Activated naive CD4-positive, alpha-beta T cell treated with anti-CD3 and anti-CD28 coated beads, Interleukin-2, amount 10 ng/mL, durations not matched to agents 7 days and 5 days (primary cell): Measurements from ENCODE around the gene ADAM10.

Experiments
- CTCF ChIA-PET: fragments of 350-600 bp; sonication (Branson Sonifier 250); formaldehyde crosslinking; loops from one replicate; lab custom pipeline; 2021; ENCODE audit warnings: antibody characterized with exemption; lab: Charles Lee
- DNase-seq: peaks from one replicate; pipeline ENCODE4 v3.0.0-alpha.2; 2020
- H3K27ac Mint-ChIP-seq: one replicate; pipeline ENCODE4 v1.8.0; 2021; ENCODE audit warnings: mild to moderate bottlenecking, moderate library complexity, mixed read lengths
- H3K27me3 Mint-ChIP-seq: one replicate; pipeline ENCODE4 v1.8.0; 2021; ENCODE audit warnings: mild to moderate bottlenecking, mixed read lengths
- H3K36me3 Mint-ChIP-seq: one replicate; pipeline ENCODE4 v1.8.0; 2021; ENCODE audit warnings: mixed read lengths
- H3K4me1 Mint-ChIP-seq: one replicate; pipeline ENCODE4 v1.8.0; 2021; ENCODE audit warnings: mixed read lengths
- H3K4me3 Mint-ChIP-seq: one replicate; pipeline ENCODE4 v1.8.0; 2021; ENCODE audit warnings: mild to moderate bottlenecking, moderate library complexity, mixed read lengths
- H3K9me3 Mint-ChIP-seq: one replicate; pipeline ENCODE4 v1.8.0; 2021; ENCODE audit warnings: mixed read lengths

The ADAM10 gene

DNA sequence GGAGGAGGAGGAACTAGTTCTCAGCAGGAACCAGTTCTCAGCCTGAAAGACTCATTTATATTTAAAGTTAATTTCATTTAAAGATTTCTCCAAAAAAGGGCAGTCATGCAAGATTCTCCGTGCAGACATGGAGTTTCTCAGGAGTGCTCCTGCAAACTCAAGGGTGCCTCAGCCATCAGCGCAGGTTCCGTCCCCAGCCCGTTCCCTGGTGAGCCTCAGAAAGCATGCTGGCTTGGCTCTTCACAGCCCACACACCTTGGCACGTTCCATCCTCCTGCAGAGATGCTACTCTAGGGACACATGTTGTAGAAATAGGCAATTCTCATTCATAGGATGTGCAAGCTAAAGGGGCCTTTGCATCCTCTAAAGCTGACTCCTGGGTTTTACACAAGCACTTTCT lies 194.7 kb downstream of the ADAM10 start:
- H3K4me3 Mint-ChIP-seq: no peak overlapping the region
- H3K27ac Mint-ChIP-seq: no peak overlapping the region
- peaks cover 53% of the 10 kb centered on the region for H3K27me3 Mint-ChIP-seq
- peaks cover 33% of the 10 kb centered on the region for H3K4me1 Mint-ChIP-seq
- CTCF ChIA-PET: no interaction called here
- DNase-seq: no peak
- H3K9me3 Mint-ChIP-seq: no peaks in the 10 kb centered on the region
- peaks cover 2% of the 10 kb centered on the region for H3K36me3 Mint-ChIP-seq

DNA sequence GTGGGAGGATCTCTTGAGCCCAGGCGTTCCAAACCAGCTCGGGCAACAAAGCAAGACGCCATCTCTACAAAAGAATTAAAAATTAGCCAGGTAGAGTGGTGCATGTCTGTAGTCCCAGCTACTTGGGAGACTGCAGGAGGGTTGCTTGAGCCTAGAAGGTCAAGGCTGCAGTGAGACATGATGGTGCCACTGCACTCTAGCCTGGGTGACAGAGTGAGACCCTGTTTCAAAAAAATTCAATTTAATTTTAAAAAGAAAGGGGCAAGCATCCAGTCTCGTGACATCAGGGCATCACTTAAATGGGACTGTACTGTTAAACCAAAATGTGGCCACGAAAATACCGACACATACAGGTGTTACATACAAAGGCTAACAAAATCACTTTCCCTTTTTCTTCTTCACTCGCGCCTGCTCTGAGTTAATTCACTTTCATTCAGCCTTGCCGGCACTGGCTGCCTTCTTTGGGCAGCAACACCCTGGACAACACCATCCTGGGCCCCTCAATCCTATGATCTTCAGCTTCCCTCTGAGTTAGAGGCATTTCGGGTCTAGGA lies 196.1 kb downstream of the ADAM10 start:
- Mint-ChIP-seq H3K27me3 (peaks cover 46% of the 10 kb centered on the region), H3K4me1 (peaks cover 33% of the 10 kb centered on the region), H3K9me3 (no peaks in the 10 kb centered on the region), H3K36me3 (peaks cover 2% of the 10 kb centered on the region), H3K27ac (no peak overlapping the region), H3K4me3 (no peak overlapping the region)
- CTCF ChIA-PET: no interaction called here
- no peak for DNase-seq

DNA sequence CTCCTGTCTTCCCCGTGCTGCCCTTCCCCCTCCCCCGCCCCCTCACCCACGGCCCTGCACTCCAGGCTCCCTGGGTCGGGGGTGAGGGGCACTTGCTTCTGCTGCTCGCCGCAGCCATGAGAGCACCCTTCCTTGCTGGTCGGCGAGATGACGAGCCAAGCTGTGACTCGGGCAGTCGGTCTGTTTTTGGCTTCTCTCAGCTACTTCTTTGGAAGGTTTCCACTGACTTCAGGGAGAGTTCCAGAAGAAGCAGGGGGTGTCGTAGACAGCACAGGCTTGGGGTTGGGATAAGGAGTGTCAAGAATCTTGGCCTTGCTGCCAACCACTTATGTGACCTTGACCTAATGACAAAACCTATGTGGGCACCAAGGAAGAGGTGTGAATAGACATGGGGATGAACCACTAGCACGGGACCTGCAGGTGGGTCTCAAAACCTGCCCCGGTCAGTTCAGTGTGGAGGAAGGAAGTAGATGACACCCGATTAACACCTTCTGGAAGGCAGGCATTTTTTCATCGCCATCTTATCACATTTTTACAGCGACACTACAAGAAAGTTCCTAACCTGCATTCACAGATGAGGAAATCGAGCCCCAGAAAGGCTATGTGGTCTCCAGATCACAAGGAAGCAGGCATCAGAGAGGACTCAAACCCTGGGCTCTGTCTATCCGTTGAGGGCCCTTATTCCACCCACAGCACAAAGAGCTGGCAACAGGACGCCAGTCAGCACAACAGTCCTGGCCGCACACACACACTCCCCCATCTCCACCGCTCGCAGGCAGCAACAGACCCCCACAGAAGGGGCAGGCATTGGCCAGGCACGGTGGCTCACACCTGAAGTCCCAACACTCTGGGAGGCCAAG lies 196.8 kb downstream of the ADAM10 start:
- no peak for DNase-seq
- CTCF ChIA-PET: no interaction called here
- H3K27me3 Mint-ChIP-seq: peaks cover 39% of the 10 kb centered on the region
- peaks cover 36% of the 10 kb centered on the region for H3K4me1 Mint-ChIP-seq
- H3K27ac Mint-ChIP-seq: no peak overlapping the region
- H3K4me3 Mint-ChIP-seq: no peak overlapping the region
- no peaks in the 10 kb centered on the region for H3K9me3 Mint-ChIP-seq
- H3K36me3 Mint-ChIP-seq: peaks cover 2% of the 10 kb centered on the region

DNA sequence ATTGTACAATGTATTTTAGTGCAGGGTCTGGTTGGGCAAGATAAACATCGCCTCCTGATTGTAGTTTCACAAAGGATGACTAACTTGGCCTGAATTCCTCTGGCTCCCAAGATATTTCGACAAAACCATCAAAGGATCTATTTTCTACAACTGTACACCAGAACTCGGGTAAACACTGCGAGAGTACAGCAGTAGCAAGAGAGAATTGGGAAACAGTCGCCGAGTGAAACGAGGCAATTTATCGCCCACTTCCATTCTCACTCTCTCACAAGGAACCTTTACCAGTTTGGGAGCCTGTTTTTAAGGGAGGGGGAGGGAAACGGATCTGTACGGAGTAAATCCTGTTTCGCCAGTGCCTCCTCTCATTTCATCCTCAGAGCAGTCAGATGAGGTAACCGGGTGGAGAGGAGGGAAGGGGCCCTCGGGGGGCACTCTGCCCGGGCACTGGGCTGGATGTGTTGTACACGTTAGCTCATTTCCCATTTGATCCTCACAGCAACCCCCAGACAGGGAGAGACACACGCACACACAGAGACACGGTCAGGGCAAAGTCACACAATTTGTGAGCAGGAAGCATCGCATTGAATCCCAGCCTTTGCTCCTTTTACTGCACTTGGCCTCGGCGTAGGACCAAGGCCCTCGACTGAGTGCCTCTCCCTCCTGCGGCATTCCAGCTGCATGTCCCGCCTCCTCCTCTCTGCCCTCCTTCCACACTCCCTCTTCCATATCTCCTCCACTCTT lies 197.6 kb downstream of the ADAM10 start:
- CTCF ChIA-PET: no interaction called here
- Mint-ChIP-seq H3K27me3 (peaks cover 39% of the 10 kb centered on the region), H3K4me3 (no peak overlapping the region), H3K4me1 (peaks cover 39% of the 10 kb centered on the region), H3K27ac (peak overlapping the region; percentile 85), H3K36me3 (peaks cover 2% of the 10 kb centered on the region), H3K9me3 (no peaks in the 10 kb centered on the region)
- no peak for DNase-seq

DNA sequence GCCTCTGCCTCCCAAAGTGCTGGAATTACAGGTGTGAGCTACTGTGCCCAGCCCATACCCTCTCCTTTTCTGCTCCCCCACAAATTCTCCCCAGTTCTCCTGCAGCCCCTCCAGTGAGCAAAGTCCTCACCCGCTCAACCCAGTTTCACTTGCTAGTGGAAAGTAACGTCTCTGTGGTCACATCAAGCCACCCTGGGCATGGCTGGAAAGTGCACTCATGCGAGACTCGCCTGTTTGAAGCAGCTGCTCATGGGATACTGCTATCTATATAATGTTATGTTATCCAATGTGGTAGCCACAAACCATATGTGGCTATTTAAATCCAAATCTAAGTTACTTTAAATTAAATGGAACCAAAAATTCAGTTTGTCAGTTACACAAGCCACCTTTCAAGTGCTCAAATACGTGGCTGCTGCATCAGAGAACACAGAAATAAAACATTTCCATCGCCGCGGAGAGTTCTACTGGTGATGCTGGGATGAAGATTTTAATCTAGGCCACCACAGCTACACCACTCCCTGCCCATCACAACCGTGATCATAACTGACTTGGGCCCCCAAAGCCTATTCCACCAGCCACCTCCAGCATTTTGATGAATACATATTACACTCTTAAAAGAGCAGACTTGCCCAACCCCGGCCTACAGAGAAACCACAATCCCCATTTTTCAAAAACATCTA lies 198.3 kb downstream of the ADAM10 start:
- no peak for DNase-seq
- Mint-ChIP-seq H3K9me3 (peaks cover 1% of the 10 kb centered on the region), H3K4me3 (no peak overlapping the region), H3K4me1 (peaks cover 46% of the 10 kb centered on the region), H3K36me3 (peaks cover 8% of the 10 kb centered on the region), H3K27ac (peak overlapping the region; percentile 85), H3K27me3 (peaks cover 39% of the 10 kb centered on the region)
- CTCF ChIA-PET: no interaction called here

DNA sequence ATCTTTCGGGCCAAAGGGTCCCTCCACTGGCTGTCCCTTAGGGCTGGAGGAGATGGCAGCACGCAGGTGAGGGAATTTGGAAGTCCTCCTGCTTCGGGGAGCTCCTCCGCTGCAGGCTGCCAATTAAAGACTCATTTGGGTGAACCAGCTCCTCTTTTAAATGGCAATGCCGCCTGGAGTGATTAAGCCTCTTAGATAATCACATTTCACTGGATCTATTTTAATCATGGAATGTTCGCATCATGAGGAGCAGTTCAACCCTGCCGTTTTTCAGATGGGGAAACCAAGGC lies 199.8 kb downstream of the ADAM10 start:
- peaks cover 1% of the 10 kb centered on the region for H3K9me3 Mint-ChIP-seq
- no peak for DNase-seq
- peaks cover 61% of the 10 kb centered on the region for H3K4me1 Mint-ChIP-seq
- H3K27me3 Mint-ChIP-seq: peaks cover 24% of the 10 kb centered on the region
- peaks cover 12% of the 10 kb centered on the region for H3K36me3 Mint-ChIP-seq
- H3K27ac Mint-ChIP-seq: no peak overlapping the region
- CTCF ChIA-PET: no interaction called here
- H3K4me3 Mint-ChIP-seq: no peak overlapping the region

DNA sequence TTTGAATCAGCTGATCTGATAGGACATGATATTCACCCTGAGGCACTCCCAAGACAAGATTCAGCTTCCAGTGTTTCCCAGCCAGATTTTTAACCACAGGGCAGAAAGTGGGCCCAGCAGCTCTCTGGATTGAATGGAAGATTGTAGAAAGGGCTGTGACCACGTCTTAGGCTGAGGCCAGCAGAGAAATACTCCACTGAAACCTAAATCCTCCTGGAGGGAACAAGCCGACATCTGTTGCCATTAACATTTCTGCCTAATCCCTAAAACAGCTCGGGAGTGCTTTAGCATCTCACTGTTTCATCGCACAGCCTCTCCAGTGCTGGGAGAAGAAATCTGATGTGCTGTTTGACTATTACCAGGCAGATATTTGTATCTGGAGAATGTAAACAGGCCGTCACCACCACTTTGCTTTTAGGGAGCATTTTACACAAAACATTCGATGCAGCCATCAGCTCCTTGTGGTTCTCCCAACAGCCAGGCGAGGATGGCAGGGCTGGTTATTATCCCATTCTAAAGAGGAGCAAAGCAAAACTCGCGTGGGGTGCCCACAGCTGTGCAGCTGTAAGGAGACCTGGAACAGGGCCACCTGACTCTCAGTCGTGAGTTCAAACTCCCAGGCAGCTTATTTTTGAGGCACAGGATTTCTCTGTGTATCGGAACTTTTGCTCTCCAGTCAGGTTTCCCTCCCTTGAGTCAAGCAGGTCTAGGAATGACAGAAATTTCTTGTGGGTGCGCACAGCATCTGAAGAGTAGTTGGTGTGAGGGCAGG lies 200.3 kb downstream of the ADAM10 start:
- Mint-ChIP-seq H3K27me3 (peaks cover 20% of the 10 kb centered on the region), H3K4me3 (no peak overlapping the region), H3K27ac (no peak overlapping the region), H3K36me3 (peaks cover 12% of the 10 kb centered on the region), H3K9me3 (peaks cover 1% of the 10 kb centered on the region), H3K4me1 (peaks cover 66% of the 10 kb centered on the region)
- CTCF ChIA-PET: no interaction called here
- DNase-seq: no peak

DNA sequence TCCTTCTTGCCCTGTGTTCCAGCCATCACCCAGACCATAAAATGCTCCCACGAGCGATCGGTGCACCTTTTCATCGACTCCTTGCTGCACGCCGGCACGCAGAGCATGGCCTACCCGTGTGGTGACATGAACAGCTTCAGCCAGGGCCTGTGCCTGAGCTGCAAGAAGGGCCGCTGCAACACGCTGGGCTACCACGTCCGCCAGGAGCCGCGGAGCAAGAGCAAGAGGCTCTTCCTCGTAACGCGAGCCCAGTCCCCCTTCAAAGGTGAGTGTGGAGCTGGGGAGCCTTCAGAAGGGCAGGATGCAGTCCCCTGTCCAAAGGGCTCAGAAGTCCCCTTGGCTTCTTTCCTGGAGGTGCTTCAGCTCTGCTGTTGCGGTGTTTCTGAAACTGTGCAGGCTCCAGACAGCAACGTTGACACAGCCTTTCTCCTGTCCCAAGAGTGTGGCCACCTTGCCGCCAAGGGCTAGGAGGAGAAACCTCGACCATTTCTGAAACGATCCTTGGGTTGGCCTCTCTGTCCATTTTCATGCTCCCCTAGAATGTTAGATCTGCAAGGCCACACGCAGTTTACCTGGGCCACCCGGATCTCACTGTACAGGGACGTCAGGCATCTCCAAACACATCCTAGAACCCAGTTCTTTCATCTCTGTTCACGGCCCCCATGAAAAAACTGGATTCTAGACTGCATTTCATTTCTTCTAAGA lies 201.0 kb downstream of the ADAM10 start:
- H3K27ac Mint-ChIP-seq: no peak overlapping the region
- H3K36me3 Mint-ChIP-seq: peaks cover 14% of the 10 kb centered on the region
- CTCF ChIA-PET: no interaction called here
- no peak overlapping the region for H3K4me3 Mint-ChIP-seq
- peaks cover 15% of the 10 kb centered on the region for H3K27me3 Mint-ChIP-seq
- H3K4me1 Mint-ChIP-seq: peaks cover 66% of the 10 kb centered on the region
- no peak for DNase-seq
- peaks cover 1% of the 10 kb centered on the region for H3K9me3 Mint-ChIP-seq

DNA sequence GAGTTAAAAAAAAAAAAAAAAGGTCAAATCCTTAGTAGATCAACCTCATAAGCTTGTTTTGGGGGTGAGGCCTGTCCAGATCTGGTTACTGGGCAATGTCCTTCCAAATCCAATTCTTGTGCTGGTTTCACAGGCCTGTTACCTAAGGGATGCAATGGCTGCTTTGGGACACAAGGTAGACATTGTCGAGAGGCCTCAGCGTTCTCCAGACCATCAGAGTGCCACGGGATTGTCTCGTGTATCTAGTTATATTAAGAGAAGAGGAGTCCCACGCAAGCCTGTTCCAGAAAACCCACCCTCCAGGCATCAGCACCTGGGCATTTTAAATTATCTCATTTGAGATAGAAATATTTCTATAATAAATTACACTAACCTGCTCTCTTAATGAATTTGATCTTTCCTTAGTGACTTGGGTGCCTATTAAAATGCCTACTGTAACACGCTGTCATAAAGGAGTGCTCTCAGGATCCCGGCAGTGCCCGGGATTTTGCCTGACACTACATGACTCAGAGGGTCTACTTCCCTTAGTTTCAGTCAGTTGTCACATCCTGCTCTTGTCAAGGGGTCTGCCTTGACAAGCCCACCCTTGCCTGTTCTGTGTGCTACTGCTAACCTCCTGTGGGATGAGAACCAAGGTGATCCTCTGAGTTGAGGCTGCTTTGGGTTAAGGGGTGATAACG lies 201.7 kb downstream of the ADAM10 start:
- Mint-ChIP-seq H3K27ac (no peak overlapping the region), H3K9me3 (peaks cover 1% of the 10 kb centered on the region)
- CTCF ChIA-PET: no interaction called here

DNA sequence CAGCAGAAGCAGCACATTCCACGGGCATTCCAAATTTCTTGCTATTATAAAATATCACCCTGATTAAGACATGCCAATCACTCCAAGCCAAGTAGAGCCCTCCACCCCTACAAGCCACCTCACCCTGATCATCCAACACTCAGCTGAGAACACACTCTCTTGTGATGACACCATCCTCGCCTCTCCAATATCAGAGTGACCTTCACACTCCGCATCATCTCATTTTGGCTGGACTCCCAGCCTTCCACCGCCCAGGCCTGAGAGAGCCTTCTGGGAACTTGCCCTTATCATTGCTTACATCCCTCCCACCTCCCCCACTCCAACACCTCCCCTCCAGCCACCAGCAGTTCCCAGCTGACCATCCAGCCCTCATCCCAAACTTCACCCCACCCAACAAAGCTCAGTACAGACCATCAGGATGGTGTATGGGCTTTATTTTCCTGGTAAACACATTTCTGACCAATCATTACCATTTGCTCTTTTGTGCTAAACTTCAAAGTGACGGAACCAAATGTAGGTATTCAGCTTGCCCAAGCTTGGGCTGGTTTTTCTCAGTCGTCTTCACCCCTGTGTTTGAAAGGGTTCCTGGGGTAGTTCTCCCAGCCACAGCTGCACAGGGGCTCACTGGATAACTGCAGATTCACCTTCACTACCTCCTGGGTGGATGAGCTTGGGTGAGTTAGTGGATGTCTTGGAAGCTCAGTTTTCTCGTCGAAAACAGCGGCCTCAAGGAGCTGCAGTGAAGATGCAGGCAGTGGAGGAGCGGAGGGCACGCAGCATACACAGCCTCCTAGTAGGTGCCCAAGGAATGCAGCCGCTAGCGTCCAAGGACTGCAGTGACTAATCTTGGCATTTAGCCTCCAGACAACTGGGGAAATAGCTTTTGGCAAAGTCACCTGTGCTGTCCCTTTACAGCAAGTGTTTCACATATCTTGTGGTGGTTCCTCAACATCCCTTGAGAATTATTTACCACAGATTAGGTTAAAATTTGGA lies 202.6 kb downstream of the ADAM10 start:
- CTCF ChIA-PET: no interaction called here
- no peak for DNase-seq
- Mint-ChIP-seq H3K9me3 (peaks cover 1% of the 10 kb centered on the region), H3K27me3 (peaks cover 2% of the 10 kb centered on the region), H3K4me1 (peaks cover 58% of the 10 kb centered on the region), H3K27ac (peak overlapping the region; percentile 97), H3K4me3 (no peak overlapping the region), H3K36me3 (peaks cover 14% of the 10 kb centered on the region)

More for the DNA sequence above, 201.7 kb downstream of the ADAM10 start:
- peaks cover 9% of the 10 kb centered on the region for H3K27me3 Mint-ChIP-seq
- H3K36me3 Mint-ChIP-seq: peaks cover 14% of the 10 kb centered on the region
- H3K4me3 Mint-ChIP-seq: no peak overlapping the region
- DNase-seq: no peak
- peaks cover 66% of the 10 kb centered on the region for H3K4me1 Mint-ChIP-seq

DNA sequence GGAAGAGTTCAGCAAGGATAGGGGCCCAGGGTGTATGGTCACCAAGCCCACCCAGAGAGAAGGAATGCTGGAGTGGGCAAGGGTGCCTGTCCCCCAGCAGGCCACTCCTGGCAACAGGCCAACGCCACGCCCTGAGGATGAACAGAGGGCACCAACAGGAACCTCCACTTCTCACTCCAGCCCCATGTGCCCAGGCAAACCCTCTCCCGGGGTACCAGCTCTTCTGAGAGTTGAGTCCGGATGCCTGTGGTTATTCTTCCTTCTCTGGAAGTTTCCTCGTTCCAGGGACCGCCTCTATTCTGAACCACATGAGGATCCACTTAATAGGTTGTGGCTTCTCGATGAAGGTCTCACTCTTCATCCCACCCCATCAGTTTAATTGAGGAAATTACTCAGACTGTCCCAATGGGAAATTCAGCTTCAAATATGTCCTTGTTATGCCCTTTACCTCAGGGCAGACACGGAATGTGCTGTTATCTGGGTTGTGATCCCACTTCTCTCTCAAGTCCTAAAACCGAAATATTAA lies 203.4 kb downstream of the ADAM10 start:
- no peak for DNase-seq
- H3K9me3 Mint-ChIP-seq: peaks cover 1% of the 10 kb centered on the region
- no peak overlapping the region for H3K4me3 Mint-ChIP-seq
- CTCF ChIA-PET: no interaction called here
- peak overlapping the region; percentile 97 for H3K27ac Mint-ChIP-seq
- H3K27me3 Mint-ChIP-seq: peaks cover 3% of the 10 kb centered on the region
- peaks cover 14% of the 10 kb centered on the region for H3K36me3 Mint-ChIP-seq
- peaks cover 50% of the 10 kb centered on the region for H3K4me1 Mint-ChIP-seq
